A673 (cell line): ENCODE results near the gene PPM1D.

ENCODE experiments used
- CTCF ChIP-seq: fragments of 300-800, 200-600 bp; sonication (generic); conservative IDR thresholded peaks from 2 replicates; pipeline ENCODE4 v1.5.1; 2017; ENCODE audit warnings: low read depth, mild to moderate bottlenecking, antibody characterized with exemption, low read length, moderate library complexity, mixed read lengths
- EZH2 ChIP-seq: fragments of 200-600 bp; sonication (generic); IDR thresholded peaks from 2 replicates; pipeline ENCODE4 v1.6.1; 2017; ENCODE audit warnings: borderline replicate concordance, low read depth, mild to moderate bottlenecking, mixed read lengths, antibody characterized with exemption, low read length; ENCODE audit not compliant: poor library complexity, severe bottlenecking

DNA sequence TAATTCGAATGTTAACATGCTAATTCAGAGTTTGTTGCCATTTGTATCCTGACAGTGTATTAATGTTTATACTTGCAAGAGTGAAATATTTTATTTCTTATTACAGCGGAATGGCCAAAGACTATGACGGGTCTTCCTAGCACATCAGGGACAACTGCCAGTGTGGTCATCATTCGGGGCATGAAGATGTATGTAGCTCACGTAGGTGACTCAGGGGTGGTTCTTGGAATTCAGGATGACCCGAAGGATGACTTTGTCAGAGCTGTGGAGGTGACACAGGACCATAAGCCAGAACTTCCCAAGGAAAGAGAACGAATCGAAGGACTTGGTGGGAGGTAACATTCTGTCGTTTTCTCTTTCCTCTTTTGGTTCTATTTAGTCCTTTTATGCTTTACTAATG, 23.4 kb downstream of the PPM1D start:
- no peak for TF ChIP-seq CTCF
- TF ChIP-seq EZH2, result no peak
